Neural progenitor cell (in vitro differentiated cells): Measurements from ENCODE around the gene HOXB9.

Experiments
- EZH2 ChIP-seq: fragments of 200-600 bp; sonication (generic); IDR thresholded peaks from 2 replicates; pipeline ENCODE4 v1.6.1; 2017; ENCODE audit warnings: antibody characterized with exemption, mild to moderate bottlenecking, moderate library complexity
- EZH2phosphoT487 ChIP-seq: fragments of 200-600 bp; sonication (generic); IDR thresholded peaks from 2 replicates; pipeline ENCODE4 v1.6.1; 2017; ENCODE audit warnings: antibody characterized with exemption
- TF ChIP-seq, protein P1 (sequence below): fragments of 200-600 bp; sonication (generic); IDR thresholded peaks from 2 replicates; pipeline ENCODE4 v1.5.1; 2017; ENCODE audit warnings: antibody characterized with exemption, mild to moderate bottlenecking

DNA sequence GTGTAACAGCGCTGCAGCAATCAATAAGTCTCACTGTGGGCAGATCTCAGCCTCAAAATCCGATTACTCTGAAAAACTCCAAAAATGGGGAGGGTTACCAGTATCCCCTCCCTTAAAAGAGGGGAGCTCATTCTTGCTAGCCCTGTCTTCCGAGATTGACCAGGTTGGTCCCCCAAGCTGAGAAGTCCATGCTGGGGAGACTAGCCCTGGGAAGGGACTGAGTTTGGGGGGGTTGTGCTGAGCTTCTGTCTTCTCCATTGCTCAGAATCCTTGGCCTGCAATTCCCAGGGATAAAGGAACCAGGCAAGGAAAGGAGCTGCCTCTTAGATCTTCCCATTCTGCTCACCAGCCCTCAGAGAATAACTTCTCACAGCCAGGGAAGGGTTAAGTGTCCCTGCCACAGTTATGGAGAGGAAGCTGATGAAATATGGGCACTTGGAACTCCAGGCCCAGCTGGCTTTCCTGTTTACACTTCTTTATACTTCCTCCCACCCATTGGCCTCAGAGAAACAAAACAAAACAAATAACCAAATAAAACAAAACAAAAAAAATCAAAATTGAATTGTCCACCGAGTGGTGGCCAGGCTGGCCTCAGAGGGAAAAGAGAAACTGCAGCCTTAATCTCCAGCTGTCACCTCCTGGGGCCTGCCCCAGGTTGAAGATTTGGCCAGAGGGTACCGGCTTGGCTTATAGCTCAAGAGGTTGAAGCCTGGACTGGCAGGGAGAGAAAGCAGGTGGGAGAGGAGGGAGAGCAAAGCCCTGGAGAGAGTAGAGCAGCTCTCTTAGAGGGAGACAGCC is 38.7 kb downstream of the HOXB9 start:
- TF ChIP-seq, protein P1, sequence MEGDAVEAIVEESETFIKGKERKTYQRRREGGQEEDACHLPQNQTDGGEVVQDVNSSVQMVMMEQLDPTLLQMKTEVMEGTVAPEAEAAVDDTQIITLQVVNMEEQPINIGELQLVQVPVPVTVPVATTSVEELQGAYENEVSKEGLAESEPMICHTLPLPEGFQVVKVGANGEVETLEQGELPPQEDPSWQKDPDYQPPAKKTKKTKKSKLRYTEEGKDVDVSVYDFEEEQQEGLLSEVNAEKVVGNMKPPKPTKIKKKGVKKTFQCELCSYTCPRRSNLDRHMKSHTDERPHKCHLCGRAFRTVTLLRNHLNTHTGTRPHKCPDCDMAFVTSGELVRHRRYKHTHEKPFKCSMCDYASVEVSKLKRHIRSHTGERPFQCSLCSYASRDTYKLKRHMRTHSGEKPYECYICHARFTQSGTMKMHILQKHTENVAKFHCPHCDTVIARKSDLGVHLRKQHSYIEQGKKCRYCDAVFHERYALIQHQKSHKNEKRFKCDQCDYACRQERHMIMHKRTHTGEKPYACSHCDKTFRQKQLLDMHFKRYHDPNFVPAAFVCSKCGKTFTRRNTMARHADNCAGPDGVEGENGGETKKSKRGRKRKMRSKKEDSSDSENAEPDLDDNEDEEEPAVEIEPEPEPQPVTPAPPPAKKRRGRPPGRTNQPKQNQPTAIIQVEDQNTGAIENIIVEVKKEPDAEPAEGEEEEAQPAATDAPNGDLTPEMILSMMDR: no peak
- TF ChIP-seq EZH2phosphoT487 (no peak), EZH2 (no peak)
